Heart right ventricle (tissue), 16 donors: ENCODE data around the gene RAI1. TPM values are rescaled to one million over a fixed set of nuclear protein-coding genes. Genes with fewer than 3 reads are reported as not detected.

Source experiments
- ATAC-seq, 8 donors: fragments of 200-7000 bp; cut with Tn5 transposase; one replicate each; pipeline ENCODE4 v1.9.1; 2020; ENCODE audit warnings: mild to moderate bottlenecking in 8 of 8, moderate library complexity in 8 of 8, moderate number of reproducible peaks in 1 of 8
- DNase-seq, 2 donors: peaks; one replicate each; pipeline ENCODE4 v3.0.0-alpha.2; 2020
- H3K27ac ChIP-seq, 10 donors: fragments of 200-600 bp; sonication (generic) in 2 of 10; one replicate each; pipeline versions ENCODE4 v1.5.0 to v1.8.0; 2020 to 2022; ENCODE audit warnings: mild to moderate bottlenecking in 3 of 10
- H3K27me3 ChIP-seq, 7 donors: fragments of 200-600 bp; one replicate each; pipeline ENCODE4 v1.8.0; 2021 to 2022; ENCODE audit warnings: mild to moderate bottlenecking in 2 of 7
- H3K36me3 ChIP-seq, 9 donors: fragments of 200-600 bp; sonication (generic) in 1 of 9; one replicate each; pipeline versions ENCODE4 v1.5.0 to v1.8.0; 2020 to 2022; ENCODE audit warnings: mild to moderate bottlenecking in 2 of 9
- H3K4me1 ChIP-seq, 9 donors: fragments of 200-600 bp; sonication (generic) in 1 of 9; one replicate each; pipeline versions ENCODE4 v1.5.0 to v1.8.0; 2020 to 2022; ENCODE audit warnings: mild to moderate bottlenecking in 4 of 9
- H3K4me3 ChIP-seq, 10 donors: fragments of 200-600 bp; sonication (generic) in 2 of 10; one replicate each; pipeline versions ENCODE4 v1.5.0 to v1.8.0; 2020 to 2022; ENCODE audit warnings: mild to moderate bottlenecking in 7 of 10, moderate library complexity in 2 of 10
- H3K9me3 ChIP-seq, 11 donors: fragments of 200-600 bp in 10 of 11; sonication (generic) in 2 of 11; one replicate each; pipeline versions ENCODE4 v1.5.0 to v1.8.0; 2013 to 2022; ENCODE audit warnings: mild to moderate bottlenecking in 2 of 11, control low read depth in 1 of 11, moderate library complexity in 1 of 11
- WGBS, 2 donors: extraction: QIAGEN DNeasy Blood & Tissue Kit; methylation state at CpG; one replicate each; pipeline ENCODE4 v1.1.7; 2013; ENCODE audit warnings: inconsistent platforms in 1 of 2; 5-methylcytosine and 5-hydroxymethylcytosine counted together
- intact Hi-C, 10 donors: fragments of 100-400 bp; cut with DNase I; formaldehyde crosslinking; loops; one replicate each; pipeline versions ENCODE4 v1.11.1 to v1.14.2; 2022
- polyA plus RNA-seq, 2 donors: library from polyadenylated mRNA; stranded (reverse); fragments of 200-250 nt; gene quantifications; one replicate each; pipeline ENCODE4 v1.2.3, GENCODE V29; 2013
- total RNA-seq, 10 donors: library from RNA; stranded (reverse); fragmentation: NEBNext Ultra II Directional in 3 of 10; extraction: Animal tissue kit (Norgen Biotek cat#: 25700) in 3 of 10; gene quantifications; one replicate each; pipeline versions ENCODE4 v1.2.1 to v1.2.4, GENCODE V29; 2021 to 2023
- TF ChIP-seq, protein P1 (sequence below), 9 donors: fragments of 200-600 bp; sonication (generic) in 2 of 9; IDR thresholded peaks; one replicate each; pipeline versions ENCODE4 v1.5.0 to v1.8.0; 2021 to 2022; ENCODE audit warnings: antibody characterized with exemption in 9 of 9, mild to moderate bottlenecking in 5 of 9, moderate library complexity in 1 of 9
- donor health status: Arrhythmogenic right ventricular cardiomyopathy.
- donor health status: ischemic (EF 13 %, LVEDD 7.1; RV severe dilation, severe dysfunction).
- donor health status: healthy with polysubstance abuse.
- donor health status: DM: no; HTN: yes; CAD: no.
- donor health status: DM: no; HTN: no; CAD: no.
- donor health status: ischemic (EF 25% LVEDD 6.9; RV normal size, moderate dysfunction).
- donor health status: ischemic (EF 25% LVEDD 5.7; RV mildly dilated, moderate dysfunction).
- donor health status: healthy.
- donor health status: DM: yes; HTN: yes; CAD: no.
- donor health status: Ischemic cardiomyopathy.
- donor health status: ischemic (EF 35%, LVEDD 5.7; RV mildly dilated, moderate dysfunction).
- donor health status: nonischemic (EF 11% LVEDD 7.7; RV severe dilation, severe dysfunction).
- donor health status: DM: yes; HTN: yes; CAD: no.
- donor health status: PGD.
- donor health status: ischemic (EF 29% LVEDD 5.4; RV normal size, mild dysfunction).
- donor health status: nonischemic (EF 23%, LVEDD 6.1; RV moderate dilation, normal function).

RAI1 gene
- total and polyA plus RNA-seq, 12 donors = 13.8 to 32.0 (median 19.8) TPM

GRCh38 chr17:17809531-17810083, 128.3 kb downstream of the RAI1 start:
- no peak for ATAC-seq
- no peaks in the 10 kb centered on the region for H3K9me3 ChIP-seq

DNA sequence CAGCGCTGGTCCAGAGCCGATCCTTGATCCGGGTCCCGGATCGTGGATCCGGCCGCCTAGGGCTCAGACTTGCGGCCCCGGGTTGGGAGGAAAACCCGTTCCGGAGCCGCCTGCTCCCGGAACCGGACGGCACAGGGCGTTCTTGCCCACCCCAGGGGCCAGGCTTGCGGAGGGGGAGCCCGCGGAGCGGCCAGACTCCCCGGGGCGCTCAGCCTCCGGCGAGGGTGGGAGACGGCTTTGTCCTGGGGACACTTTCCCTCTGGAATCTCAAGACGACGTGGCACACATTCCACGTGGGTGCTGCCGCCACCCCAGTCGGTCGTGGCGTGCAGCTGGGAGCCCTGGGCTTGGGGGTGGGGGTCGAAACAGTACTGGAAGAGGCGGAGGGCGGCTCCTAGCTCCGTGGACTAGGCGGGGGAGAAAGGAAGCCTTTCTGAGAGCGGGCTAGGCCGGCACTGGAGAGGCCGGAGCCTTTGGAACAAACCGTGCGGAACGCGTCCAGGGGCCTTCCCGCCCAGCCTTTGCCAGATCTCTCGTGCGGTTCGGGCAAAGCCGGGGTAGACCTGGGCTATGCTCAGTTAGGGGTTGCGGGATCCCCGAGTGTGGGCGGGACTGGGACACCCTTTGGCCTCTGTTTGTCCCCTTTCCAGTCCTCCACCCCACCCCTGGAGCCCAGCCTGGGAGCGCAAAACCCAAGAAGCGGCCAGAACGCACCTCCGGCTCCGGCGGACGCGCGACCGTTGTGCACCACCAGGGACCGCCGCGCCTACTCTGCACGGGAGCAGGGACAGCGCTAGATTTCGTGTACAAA, 129.0 kb downstream of the RAI1 start:
- DNase-seq (peak; percentile 56 to 61), ATAC-seq (peak; percentile 1 to 60 (median 34))
- no peaks in the 10 kb centered on the region for H3K9me3 ChIP-seq
- H3K27me3 ChIP-seq = no peaks in the 10 kb centered on the region
- TF ChIP-seq, protein P1, sequence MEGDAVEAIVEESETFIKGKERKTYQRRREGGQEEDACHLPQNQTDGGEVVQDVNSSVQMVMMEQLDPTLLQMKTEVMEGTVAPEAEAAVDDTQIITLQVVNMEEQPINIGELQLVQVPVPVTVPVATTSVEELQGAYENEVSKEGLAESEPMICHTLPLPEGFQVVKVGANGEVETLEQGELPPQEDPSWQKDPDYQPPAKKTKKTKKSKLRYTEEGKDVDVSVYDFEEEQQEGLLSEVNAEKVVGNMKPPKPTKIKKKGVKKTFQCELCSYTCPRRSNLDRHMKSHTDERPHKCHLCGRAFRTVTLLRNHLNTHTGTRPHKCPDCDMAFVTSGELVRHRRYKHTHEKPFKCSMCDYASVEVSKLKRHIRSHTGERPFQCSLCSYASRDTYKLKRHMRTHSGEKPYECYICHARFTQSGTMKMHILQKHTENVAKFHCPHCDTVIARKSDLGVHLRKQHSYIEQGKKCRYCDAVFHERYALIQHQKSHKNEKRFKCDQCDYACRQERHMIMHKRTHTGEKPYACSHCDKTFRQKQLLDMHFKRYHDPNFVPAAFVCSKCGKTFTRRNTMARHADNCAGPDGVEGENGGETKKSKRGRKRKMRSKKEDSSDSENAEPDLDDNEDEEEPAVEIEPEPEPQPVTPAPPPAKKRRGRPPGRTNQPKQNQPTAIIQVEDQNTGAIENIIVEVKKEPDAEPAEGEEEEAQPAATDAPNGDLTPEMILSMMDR (IDR thresholded peaks at IDR 0.05) = no peak
- intact Hi-C loops = loop anchor here in 9 of 10 donors (5.0 to 10.0 kb wide), 4 partner anchors 52 to 225 kb away; partner anchors contain the start of genes ATPAF2 (in 5 of the 9), GID4 (in 5 of the 9) and RAI1 (in 2 of the 9)
- H3K27ac ChIP-seq = peak overlapping the region; percentile 35 to 76 (median 65)
- 53 to 63% methylated on average over 62 to 68 of the region's 68 CpGs for WGBS, 2 donors
- H3K36me3 ChIP-seq = peaks cover 0 to 62% (median 8%) of the 10 kb centered on the region in 9 donors
- H3K4me3 ChIP-seq = peak overlapping the region in 8 of 10 donors; percentile 7 to 45 (median 32)
- H3K4me1 ChIP-seq = peaks cover 21 to 91% (median 58%) of the 10 kb centered on the region in 9 donors

More at GRCh38 chr17:17809531-17810083, 128.3 kb downstream of the RAI1 start:
- TF ChIP-seq, protein P1 (IDR thresholded peaks at IDR 0.05) = no peak
- WGBS, 2 donors = 72 to 75% methylated on average over 40 to 52 of the region's 52 CpGs
- Histone ChIP-seq H3K4me1 (peaks cover 23 to 91% (median 54%) of the 10 kb centered on the region in 9 donors), H3K27ac (peak overlapping the region; percentile 35 to 76 (median 65)), H3K36me3 (peaks cover 0 to 61% (median 8%) of the 10 kb centered on the region in 9 donors), H3K27me3 (no peaks in the 10 kb centered on the region), H3K4me3 (peak overlapping the region in 8 of 10 donors; percentile 7 to 45 (median 32))
- intact Hi-C loops = loop anchor here in 9 of 10 donors (5.0 to 10.0 kb wide), 4 partner anchors 53 to 225 kb away; partner anchors contain the start of genes ATPAF2 (in 5 of the 9), GID4 (in 5 of the 9) and RAI1 (in 2 of the 9)
- no peak for DNase-seq

DNA sequence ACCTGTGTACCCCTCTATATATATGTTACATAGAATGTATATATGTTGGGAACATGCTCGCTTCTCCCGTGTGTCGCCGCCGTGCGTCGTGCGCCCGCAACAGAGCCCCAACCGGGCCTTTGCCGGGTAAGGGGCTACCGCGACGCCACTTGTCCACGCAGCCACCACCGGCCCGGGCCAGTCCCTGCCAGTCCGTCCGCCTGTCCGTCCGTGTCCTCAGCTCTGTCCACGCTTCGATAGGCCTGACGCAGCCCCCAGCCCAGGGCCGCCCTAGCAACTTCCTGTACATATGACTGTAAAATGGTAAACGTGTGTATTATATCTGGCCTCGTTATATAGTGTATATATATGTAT, 129.6 kb downstream of the RAI1 start:
- Histone ChIP-seq H3K4me3 (peak overlapping the region in 4 of 10 donors; percentile 31 to 45 (median 36)), H3K4me1 (peaks cover 19 to 91% (median 60%) of the 10 kb centered on the region in 9 donors), H3K27me3 (no peaks in the 10 kb centered on the region), H3K36me3 (peaks cover 0 to 67% (median 8%) of the 10 kb centered on the region in 9 donors), H3K27ac (peak overlapping the region in 6 of 10 donors; percentile 61 to 76 (median 68)), H3K9me3 (no peaks in the 10 kb centered on the region)
- ATAC-seq = no peak
- intact Hi-C loops = loop anchor here in 9 of 10 donors (5.0 to 10.0 kb wide), 4 partner anchors 51 to 224 kb away; partner anchors contain the start of genes ATPAF2 (in 5 of the 9), GID4 (in 5 of the 9) and RAI1 (in 2 of the 9)
- WGBS, 2 donors = 80 to 81% methylated on average over 27 of the region's 27 CpGs
- TF ChIP-seq, protein P1 (IDR thresholded peaks at IDR 0.05) = no peak
- DNase-seq = no peak
